Measurements from ENCODE around the gene EIF1.

DNA sequence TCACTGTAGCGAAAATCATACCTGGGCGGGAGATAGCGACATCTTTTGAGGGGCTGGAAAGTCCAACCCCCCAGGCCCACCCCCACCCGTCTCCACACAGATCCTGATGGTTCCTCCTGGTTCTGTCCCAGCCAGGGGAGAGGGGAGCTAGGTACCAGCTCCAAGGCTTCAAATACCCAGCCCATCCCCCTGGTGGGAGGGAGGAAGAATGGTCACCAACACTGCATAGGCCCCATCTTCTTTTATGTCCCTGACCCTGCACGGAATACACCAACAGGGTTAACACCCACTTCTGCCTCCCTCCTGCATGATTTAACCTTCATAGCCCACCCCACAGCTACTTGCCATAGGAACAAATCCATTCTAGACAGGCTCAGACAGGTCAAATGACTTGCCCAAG lies 36.4 kb downstream of the EIF1 start:
- TF ChIP-seq, protein P1, sequence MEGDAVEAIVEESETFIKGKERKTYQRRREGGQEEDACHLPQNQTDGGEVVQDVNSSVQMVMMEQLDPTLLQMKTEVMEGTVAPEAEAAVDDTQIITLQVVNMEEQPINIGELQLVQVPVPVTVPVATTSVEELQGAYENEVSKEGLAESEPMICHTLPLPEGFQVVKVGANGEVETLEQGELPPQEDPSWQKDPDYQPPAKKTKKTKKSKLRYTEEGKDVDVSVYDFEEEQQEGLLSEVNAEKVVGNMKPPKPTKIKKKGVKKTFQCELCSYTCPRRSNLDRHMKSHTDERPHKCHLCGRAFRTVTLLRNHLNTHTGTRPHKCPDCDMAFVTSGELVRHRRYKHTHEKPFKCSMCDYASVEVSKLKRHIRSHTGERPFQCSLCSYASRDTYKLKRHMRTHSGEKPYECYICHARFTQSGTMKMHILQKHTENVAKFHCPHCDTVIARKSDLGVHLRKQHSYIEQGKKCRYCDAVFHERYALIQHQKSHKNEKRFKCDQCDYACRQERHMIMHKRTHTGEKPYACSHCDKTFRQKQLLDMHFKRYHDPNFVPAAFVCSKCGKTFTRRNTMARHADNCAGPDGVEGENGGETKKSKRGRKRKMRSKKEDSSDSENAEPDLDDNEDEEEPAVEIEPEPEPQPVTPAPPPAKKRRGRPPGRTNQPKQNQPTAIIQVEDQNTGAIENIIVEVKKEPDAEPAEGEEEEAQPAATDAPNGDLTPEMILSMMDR (conservative IDR thresholded peaks at IDR 0.05), result no peak
- no peak for TF ChIP-seq EZH2 (IDR thresholded peaks at IDR 0.05; ENCODE audit: low read depth)
